AG04449 (cell line): Measurements from ENCODE around the gene AQP12B.

Experiments
- CTCF ChIA-PET: fragments of 350-600 bp; formaldehyde crosslinking; extraction: SDS; loops from one replicate; lab custom pipeline; 2021; ENCODE audit warnings: antibody characterized with exemption; lab: Yijun Ruan, JAX
- POLR2A ChIA-PET: fragments of 400-600, 350-600 bp; formaldehyde crosslinking; extraction: SDS; loops from one replicate; lab custom pipeline; 2020; ENCODE audit warnings: antibody characterized with exemption, inconsistent platforms; lab: Yijun Ruan, JAX
- DNase-seq: peaks from one replicate; pipeline ENCODE4 v3.0.0-alpha.2; 2010; ENCODE audit warnings: low read depth, low spot score
- H3K4me3 ChIP-seq: 2 replicates; pipeline ENCODE4 v1.5.1; 2011; ENCODE audit warnings: low read depth, mild to moderate bottlenecking, control low read depth, low read length
- TF ChIP-seq, protein P1 (sequence below): IDR thresholded peaks from one replicate; pipeline ENCODE4 v1.5.1; 2011; ENCODE audit warnings: mild to moderate bottlenecking, moderate library complexity, low read length, control low read depth, inconsistent platforms; ENCODE audit not compliant: insufficient read depth; ENCODE audit errors: missing control alignments

The AQP12B gene

DNA sequence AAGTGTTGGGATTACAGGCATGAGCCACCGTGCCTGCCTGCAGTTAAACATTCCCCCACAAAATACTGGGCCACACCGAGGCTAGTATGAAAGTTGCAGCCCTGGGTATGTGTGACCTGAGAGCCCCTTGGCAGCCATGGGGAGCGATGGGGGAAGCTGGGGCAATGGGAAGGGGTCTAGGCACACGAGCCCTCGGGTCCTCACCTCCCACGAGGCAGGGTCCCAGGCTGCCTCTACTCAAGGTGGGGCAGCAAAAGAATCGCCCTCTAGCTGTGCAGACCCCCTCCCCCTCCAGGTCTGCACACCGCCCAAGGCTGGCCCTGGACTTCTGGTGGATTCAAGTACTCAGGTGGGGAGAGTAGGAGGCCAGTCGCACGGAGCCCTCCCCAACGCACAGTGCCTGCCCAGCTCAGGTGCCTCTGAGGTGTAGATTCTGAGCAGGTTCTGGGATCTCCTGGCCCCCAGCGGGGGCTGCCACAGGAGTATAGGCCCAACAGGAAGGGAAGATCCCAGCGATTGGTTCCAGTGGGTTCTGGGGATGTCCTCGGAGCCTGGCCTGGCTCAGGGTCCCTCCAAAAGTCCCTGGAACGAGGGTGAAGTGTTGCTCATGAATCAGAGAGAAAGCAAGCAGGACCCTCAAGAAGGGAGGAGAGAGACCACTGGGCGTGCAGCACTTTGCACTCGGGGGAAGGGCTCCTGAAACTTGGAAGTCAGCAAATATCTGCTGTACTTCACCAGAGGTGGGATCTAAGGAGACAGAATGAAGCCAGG is 54.8 kb downstream of the AQP12B start:
- DNase-seq: no peak
- ChIA-PET CTCF (no interaction called here), POLR2A (no interaction called here)
- TF ChIP-seq, protein P1, sequence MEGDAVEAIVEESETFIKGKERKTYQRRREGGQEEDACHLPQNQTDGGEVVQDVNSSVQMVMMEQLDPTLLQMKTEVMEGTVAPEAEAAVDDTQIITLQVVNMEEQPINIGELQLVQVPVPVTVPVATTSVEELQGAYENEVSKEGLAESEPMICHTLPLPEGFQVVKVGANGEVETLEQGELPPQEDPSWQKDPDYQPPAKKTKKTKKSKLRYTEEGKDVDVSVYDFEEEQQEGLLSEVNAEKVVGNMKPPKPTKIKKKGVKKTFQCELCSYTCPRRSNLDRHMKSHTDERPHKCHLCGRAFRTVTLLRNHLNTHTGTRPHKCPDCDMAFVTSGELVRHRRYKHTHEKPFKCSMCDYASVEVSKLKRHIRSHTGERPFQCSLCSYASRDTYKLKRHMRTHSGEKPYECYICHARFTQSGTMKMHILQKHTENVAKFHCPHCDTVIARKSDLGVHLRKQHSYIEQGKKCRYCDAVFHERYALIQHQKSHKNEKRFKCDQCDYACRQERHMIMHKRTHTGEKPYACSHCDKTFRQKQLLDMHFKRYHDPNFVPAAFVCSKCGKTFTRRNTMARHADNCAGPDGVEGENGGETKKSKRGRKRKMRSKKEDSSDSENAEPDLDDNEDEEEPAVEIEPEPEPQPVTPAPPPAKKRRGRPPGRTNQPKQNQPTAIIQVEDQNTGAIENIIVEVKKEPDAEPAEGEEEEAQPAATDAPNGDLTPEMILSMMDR: no peak
- H3K4me3 ChIP-seq: no peak overlapping the region

DNA sequence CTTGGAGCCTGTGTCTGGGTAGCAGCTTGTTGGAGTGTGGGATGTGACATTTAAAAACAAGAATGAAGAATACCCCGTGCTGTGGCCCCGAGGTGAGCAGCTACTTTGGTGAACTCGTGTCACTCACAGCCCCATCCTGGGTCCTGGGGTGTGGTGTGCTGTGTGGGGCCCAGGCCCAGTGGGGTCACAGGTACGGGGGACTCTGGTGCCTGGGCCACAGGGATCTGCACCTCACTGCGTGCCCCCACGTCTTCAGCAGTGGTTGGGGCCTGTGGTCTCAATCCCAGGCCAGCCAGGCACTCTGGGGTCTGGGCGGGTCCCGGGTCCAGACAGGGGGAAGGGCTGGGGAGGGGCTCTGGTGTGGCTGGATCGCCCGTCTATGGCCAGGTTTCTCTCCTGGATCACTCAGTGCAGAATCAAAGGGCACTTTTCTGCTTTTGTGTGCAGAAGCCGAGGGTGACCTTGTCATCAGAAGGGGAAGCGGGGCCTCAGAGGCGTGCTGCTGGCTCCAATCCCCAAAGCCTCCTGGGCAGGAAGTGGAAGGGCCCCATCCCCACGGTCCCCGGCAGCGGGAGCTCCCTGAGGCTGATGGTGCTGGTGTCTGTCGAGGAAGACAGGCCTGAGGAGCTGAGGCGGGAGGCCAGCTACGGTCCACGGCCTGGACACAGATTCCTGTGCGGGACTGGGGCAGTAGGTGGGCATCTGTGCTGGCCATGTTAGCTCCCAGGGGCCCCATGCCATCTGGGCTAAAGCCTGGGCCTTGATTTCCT is 56.0 kb downstream of the AQP12B start:
- ChIA-PET CTCF (no interaction called here), POLR2A (no interaction called here)
- no peak overlapping the region for H3K4me3 ChIP-seq
- DNase-seq: no peak
- TF ChIP-seq, protein P1: no peak
